Activated naive CD4-positive, alpha-beta T cell treated with anti-CD3 and anti-CD28 coated beads for 36 hours (primary cell): ENCODE measurements around the gene NRXN3. TPM values are rescaled to one million over a fixed set of nuclear protein-coding genes. Genes with fewer than 3 reads are reported as not detected.

ENCODE experiments used
- CTCF ChIA-PET: fragments of 350-600 bp; sonication (Branson Sonifier 250); formaldehyde crosslinking; loops from one replicate; lab custom pipeline; 2021; ENCODE audit warnings: antibody characterized with exemption; lab: Charles Lee
- DNase-seq: peaks from one replicate; pipeline ENCODE4 v3.0.0-alpha.2; 2020
- H3K27ac Mint-ChIP-seq: one replicate; pipeline ENCODE4 v1.8.0; 2021; ENCODE audit warnings: mild to moderate bottlenecking, mixed read lengths
- H3K27me3 Mint-ChIP-seq: one replicate; pipeline ENCODE4 v1.8.0; 2021; ENCODE audit warnings: low read depth, mixed read lengths
- H3K36me3 Mint-ChIP-seq: one replicate; pipeline ENCODE4 v1.8.0; 2021; ENCODE audit warnings: low read depth, mixed read lengths
- H3K4me1 Mint-ChIP-seq: one replicate; pipeline ENCODE4 v1.8.0; 2021; ENCODE audit warnings: low read depth, mixed read lengths
- H3K4me3 Mint-ChIP-seq: one replicate; pipeline ENCODE4 v1.8.0; 2021; ENCODE audit warnings: mild to moderate bottlenecking, moderate library complexity, mixed read lengths
- H3K9me3 Mint-ChIP-seq: one replicate; pipeline ENCODE4 v1.8.0; 2021; ENCODE audit warnings: mixed read lengths
- intact Hi-C: fragments of 100-400 bp; cut with micrococcal nuclease; formaldehyde crosslinking; loops from one replicate; pipeline ENCODE4 v1.15.1; 2023
- total RNA-seq, 2 experiments: library from RNA; stranded (reverse); gene quantifications; one replicate each; pipeline ENCODE4 v1.2.3, GENCODE V29; 2021

Gene NRXN3
- total RNA-seq, 2 experiments from 2014 or later: not detected

DNA sequence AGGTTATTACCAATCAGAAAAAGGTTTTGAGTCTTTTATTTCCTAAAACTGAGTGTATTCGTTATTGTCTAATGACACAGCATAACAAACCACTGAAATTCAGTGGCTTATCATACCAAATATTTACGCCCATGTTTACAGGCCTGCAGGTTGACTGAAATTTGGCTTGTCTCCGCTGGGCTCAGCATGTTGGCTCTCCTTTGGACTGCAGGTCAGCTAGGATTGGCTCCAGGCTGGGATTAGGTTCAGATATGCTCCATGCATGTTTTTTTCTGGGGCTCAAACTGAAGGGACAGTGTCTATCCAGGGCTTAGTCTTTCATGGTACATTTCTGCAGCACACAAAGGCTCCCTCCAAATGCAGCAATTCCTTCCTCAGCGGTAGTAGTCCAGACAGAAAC, 1471.2 kb downstream of the NRXN3 start:
- CTCF ChIA-PET: no interaction called here
- intact Hi-C loops: no loop called here
- Mint-ChIP-seq H3K4me3 (no peak overlapping the region), H3K27me3 (no peaks in the 10 kb centered on the region), H3K27ac (no peak overlapping the region), H3K4me1 (no peaks in the 10 kb centered on the region), H3K9me3 (no peaks in the 10 kb centered on the region), H3K36me3 (no peaks in the 10 kb centered on the region)
- no peak for DNase-seq

DNA sequence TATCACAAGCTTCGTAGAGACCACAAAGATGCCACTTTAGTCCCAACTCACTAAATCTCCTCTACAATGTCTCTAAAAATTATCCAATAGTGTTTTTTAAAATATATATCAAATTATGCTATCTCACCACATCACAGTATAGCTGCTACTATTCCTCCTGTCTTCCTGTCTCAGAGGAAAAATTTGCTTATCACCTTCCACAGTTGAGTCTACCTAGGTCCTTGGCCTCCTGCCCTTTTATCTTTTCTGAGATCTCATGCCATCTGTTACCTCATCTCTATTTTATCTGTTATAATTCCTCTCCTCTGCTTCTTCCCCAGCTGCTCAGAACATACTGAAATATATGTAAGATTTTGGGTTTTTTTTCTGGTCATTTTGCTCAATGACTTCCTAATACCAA, 1473.0 kb downstream of the NRXN3 start:
- no peak overlapping the region for H3K27ac Mint-ChIP-seq
- DNase-seq: no peak
- H3K27me3 Mint-ChIP-seq: no peaks in the 10 kb centered on the region
- CTCF ChIA-PET: no interaction called here
- intact Hi-C loops: no loop called here
- no peaks in the 10 kb centered on the region for H3K4me1 Mint-ChIP-seq
- no peaks in the 10 kb centered on the region for H3K36me3 Mint-ChIP-seq
- H3K4me3 Mint-ChIP-seq: no peak overlapping the region
- no peaks in the 10 kb centered on the region for H3K9me3 Mint-ChIP-seq

DNA sequence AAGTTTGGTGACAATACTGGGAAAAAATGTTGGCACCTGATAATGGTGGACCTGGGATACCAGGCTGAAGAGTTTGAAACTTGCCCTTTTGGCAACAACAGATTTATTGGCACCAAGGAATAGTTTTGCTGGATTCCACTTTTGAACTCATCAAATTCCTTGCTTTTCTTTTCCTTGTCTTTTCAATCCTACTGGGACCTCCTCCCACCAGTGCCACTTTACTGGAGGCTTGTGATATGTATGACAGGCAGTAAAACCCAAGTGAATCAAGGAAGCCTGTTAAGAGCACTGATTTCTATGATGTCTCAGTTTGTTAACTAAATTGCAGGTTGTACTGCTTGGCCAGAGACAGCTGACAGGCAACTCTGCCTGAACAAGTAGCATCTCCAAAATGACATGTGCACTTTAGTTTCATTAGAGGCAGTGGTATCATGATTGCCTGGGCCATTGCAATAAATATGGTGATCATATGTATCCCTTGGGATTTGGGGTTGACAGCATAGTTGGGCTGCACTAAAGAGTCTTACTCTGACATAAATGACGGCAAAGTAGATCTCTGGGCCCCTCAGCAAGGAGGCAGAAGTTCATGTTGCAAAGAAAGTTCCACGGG, 1475.7 kb downstream of the NRXN3 start:
- CTCF ChIA-PET: no interaction called here
- no peaks in the 10 kb centered on the region for H3K36me3 Mint-ChIP-seq
- no peaks in the 10 kb centered on the region for H3K4me1 Mint-ChIP-seq
- no peak overlapping the region for H3K27ac Mint-ChIP-seq
- no peak overlapping the region for H3K4me3 Mint-ChIP-seq
- no peaks in the 10 kb centered on the region for H3K9me3 Mint-ChIP-seq
- no peak for DNase-seq
- intact Hi-C loops: no loop called here
- no peaks in the 10 kb centered on the region for H3K27me3 Mint-ChIP-seq

DNA sequence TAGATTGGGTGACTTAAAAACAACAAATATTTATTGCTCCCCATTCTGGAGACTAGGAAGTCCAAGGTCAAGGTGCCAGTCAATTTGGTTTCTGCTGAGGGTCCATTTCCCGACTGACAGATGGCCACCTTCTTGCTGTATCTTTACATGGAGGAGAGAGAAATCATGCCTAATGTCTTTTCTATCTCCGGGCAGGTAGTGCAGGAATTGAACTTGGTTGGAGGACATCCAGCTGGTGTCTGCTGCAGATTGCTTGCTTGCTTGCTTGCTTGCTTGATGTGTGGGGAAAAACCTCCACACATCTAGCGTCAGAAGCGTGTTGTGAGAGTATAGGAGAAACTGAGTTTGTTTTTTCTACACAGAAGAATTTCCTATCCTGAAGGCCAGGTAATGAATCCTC, 1479.7 kb downstream of the NRXN3 start:
- Mint-ChIP-seq H3K4me1 (no peaks in the 10 kb centered on the region), H3K27ac (no peak overlapping the region), H3K36me3 (no peaks in the 10 kb centered on the region), H3K9me3 (peaks cover 2% of the 10 kb centered on the region), H3K27me3 (no peaks in the 10 kb centered on the region), H3K4me3 (no peak overlapping the region)
- DNase-seq: no peak
- CTCF ChIA-PET: no interaction called here
- intact Hi-C loops: no loop called here

DNA sequence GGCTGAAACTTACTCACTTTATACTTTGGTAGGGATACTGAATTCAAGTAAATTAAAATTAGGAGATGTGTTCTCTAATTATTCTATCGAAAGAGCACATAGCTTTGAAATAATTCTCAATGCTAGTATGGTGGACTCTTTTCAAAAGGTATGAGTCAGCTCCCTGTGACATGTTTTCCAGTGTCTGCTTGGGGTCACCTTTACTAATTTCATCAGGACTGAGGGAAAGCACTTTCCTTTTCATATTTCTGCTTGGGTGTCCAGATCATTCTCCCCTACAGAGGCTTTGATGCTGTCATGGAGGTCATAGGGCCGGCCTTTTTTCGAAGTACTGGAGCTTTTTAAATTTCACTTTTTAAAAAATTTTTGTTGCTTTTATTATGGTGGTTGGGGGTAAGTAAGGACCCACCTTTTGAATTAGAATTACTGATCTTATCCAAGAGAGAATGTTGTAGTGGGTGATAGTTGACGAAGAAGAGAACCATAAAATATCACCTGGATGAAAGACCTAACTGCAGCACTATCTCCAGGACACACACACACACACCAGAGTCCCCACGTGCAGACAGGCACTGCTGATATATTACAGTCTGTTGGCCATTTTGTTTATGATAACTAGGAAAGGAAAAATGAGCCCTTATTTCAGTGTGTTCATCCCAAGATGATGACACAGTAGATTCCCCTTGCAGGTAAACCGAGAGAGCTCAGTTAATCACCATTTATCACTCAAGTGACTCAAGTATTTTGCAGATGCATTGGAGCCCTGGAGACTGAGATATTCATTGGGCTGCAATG, 1482.5 kb downstream of the NRXN3 start:
- Mint-ChIP-seq H3K27ac (no peak overlapping the region), H3K27me3 (no peaks in the 10 kb centered on the region), H3K4me1 (no peaks in the 10 kb centered on the region), H3K36me3 (no peaks in the 10 kb centered on the region), H3K4me3 (no peak overlapping the region), H3K9me3 (peaks cover 2% of the 10 kb centered on the region)
- no peak for DNase-seq
- CTCF ChIA-PET: interaction anchor here (0.6 kb wide), 1 partner anchor 383 kb away, joined by 3 read pairs; no protein-coding TSS in a partner anchor
- intact Hi-C loops: no loop called here

DNA sequence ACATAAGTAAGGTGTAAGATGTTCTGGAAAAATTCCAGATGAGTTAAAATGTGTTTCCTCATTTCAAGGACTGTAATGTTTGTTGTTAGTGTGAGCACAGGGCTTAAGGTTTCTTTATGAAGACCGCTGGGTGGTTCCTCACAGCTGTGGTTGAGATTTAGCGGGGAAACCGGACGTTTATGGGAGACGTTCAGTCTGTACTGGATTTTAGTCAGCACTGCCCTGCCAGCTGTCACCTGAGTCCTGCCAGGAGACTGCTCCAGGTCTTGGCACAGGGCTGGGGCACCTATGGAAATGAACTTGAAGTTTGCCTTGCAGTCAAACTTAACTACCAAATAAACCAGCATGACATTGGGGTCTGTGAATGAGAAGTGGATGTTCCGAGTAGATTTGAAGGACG, 1485.9 kb downstream of the NRXN3 start:
- CTCF ChIA-PET: no interaction called here

DNA sequence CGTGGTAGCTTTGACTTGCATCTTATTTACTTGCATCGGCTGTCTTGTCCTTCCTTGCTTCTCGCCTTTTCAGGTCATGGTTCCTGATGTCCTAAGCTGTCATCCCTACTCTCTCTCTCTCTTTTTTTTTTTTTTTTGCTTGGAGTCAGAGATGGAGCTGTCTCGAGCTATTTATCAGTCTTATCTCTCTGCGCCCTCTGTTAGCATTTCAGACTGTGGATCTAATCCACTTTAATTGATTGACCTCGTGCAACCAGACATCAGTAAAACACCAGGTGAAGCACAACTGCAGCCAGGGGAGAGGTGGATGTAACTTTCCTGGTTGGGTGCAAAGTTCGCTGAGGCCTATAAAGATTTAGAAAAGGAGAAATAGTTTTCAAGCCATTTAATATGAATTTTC, 1486.3 kb downstream of the NRXN3 start:
- H3K27ac Mint-ChIP-seq: no peak overlapping the region
- peaks cover 2% of the 10 kb centered on the region for H3K9me3 Mint-ChIP-seq
- no peak for DNase-seq
- no peaks in the 10 kb centered on the region for H3K36me3 Mint-ChIP-seq
- intact Hi-C loops: no loop called here
- no peaks in the 10 kb centered on the region for H3K4me1 Mint-ChIP-seq
- CTCF ChIA-PET: no interaction called here
- H3K27me3 Mint-ChIP-seq: no peaks in the 10 kb centered on the region
- no peak overlapping the region for H3K4me3 Mint-ChIP-seq

More for the DNA sequence above, 1485.9 kb downstream of the NRXN3 start:
- Mint-ChIP-seq H3K4me3 (no peak overlapping the region), H3K27ac (no peak overlapping the region), H3K36me3 (no peaks in the 10 kb centered on the region), H3K9me3 (peaks cover 2% of the 10 kb centered on the region), H3K27me3 (no peaks in the 10 kb centered on the region), H3K4me1 (no peaks in the 10 kb centered on the region)
- no peak for DNase-seq
- intact Hi-C loops: no loop called here

DNA sequence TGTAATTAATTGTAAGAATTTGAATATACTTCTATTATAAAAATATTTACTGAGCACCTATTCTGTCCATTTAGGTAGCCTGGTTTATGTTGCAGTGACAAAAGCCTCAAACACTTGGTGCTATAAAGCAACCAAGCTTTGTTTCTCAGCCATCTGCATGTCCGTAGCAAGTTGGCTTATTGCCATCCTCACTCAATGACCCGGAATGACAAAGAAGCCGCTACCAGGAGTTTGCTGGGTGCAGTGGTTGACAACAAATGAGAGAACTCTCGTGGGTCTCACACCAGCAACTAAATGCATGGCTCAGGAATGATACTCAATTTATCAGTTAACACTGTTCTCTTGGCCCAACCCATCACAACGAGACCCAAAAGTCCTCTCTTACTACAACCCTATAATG, 1488.0 kb downstream of the NRXN3 start:
- DNase-seq: no peak
- no peak overlapping the region for H3K27ac Mint-ChIP-seq
- H3K9me3 Mint-ChIP-seq: no peaks in the 10 kb centered on the region
- H3K4me3 Mint-ChIP-seq: no peak overlapping the region
- CTCF ChIA-PET: no interaction called here
- no peaks in the 10 kb centered on the region for H3K4me1 Mint-ChIP-seq
- intact Hi-C loops: no loop called here
- no peaks in the 10 kb centered on the region for H3K36me3 Mint-ChIP-seq
- no peaks in the 10 kb centered on the region for H3K27me3 Mint-ChIP-seq

DNA sequence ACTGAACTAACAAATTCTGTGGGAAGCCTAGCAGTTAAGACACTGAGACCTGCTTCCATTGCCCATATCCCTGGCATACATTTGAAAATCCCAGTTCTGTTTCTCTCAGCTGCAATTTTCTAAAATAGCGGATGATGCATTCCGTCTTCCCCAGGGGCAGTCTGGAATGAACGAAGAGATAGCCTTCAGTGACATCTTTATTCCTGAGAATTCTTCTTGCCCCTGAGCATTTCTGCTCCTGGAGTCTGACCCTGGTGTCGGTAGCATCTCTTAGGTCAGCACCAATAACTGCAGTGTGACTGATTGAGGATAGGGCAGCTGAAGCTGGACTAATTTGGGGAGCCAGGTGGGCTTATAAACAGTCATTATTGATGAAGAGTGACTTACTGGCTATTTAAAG, 1488.6 kb downstream of the NRXN3 start:
- DNase-seq: no peak
- H3K36me3 Mint-ChIP-seq: no peaks in the 10 kb centered on the region
- intact Hi-C loops: no loop called here
- H3K4me3 Mint-ChIP-seq: no peak overlapping the region
- H3K27me3 Mint-ChIP-seq: no peaks in the 10 kb centered on the region
- CTCF ChIA-PET: no interaction called here
- H3K4me1 Mint-ChIP-seq: no peaks in the 10 kb centered on the region
- no peaks in the 10 kb centered on the region for H3K9me3 Mint-ChIP-seq
- H3K27ac Mint-ChIP-seq: no peak overlapping the region

DNA sequence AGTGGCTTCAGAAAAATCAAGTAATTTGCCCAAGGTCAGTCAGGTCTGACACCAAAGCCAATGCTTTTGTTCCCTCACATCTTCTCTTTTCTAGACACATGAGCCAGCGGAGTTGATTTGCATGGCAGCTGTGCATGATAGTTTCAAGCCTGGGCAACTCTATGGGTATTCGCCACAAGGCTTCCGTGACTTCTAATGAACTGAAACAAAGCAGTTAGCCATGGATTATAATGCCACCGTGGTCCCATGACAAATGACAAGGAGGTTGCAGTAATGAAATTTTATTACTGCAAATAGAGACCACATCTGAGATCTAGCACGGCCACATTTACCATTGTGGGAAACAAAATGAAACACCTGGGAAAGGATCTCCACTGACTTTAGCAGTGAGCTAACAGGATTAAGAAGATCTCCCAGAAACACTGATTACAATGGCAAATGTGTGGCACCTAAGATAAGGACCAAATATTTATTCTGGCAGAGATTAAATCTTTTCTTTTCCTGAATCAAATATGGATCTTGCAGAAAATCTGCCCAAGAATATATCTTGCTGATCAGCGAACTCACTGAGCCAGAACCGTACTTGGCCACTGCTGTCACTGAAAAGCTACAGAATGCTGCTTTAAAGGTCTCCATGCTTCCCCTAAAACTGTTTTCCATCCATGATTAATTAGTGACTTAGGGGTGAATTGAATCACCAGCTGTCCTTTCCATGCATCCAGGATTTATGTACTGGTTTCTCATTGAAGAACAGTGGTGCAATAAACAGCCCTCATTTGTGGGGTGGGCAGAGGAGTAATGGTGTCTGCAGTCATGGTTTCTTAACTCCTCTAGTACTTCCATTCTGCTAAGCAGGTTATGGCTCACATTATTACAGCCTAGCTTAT, 1490.1 kb downstream of the NRXN3 start:
- intact Hi-C loops: no loop called here
- Mint-ChIP-seq H3K4me3 (no peak overlapping the region), H3K27ac (no peak overlapping the region), H3K27me3 (no peaks in the 10 kb centered on the region), H3K36me3 (no peaks in the 10 kb centered on the region), H3K4me1 (no peaks in the 10 kb centered on the region), H3K9me3 (no peaks in the 10 kb centered on the region)
- DNase-seq: no peak
- CTCF ChIA-PET: no interaction called here

DNA sequence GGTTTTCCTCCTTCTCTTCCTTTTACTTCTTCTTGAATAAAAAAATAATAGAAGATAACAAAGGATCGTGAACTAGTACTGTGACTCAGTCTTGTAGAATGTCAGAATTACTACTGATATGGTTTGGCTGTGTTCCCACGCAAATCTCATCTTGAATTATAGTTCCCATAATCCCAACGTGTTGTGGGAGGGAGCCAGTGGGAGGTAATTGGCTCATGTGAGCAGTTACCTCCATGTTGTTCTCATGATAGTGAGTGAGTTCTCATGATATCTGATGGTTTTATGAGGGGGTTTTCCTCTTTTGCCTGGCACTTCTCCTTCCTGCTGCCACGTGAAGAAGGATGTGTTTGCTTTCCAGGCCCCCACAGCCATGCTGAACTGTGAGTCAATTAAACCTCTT, 1491.6 kb downstream of the NRXN3 start:
- no peak for DNase-seq
- intact Hi-C loops: no loop called here
- no peak overlapping the region for H3K27ac Mint-ChIP-seq
- no peaks in the 10 kb centered on the region for H3K27me3 Mint-ChIP-seq
- CTCF ChIA-PET: no interaction called here
- no peak overlapping the region for H3K4me3 Mint-ChIP-seq
- no peaks in the 10 kb centered on the region for H3K4me1 Mint-ChIP-seq
- no peaks in the 10 kb centered on the region for H3K36me3 Mint-ChIP-seq
- H3K9me3 Mint-ChIP-seq: no peaks in the 10 kb centered on the region

DNA sequence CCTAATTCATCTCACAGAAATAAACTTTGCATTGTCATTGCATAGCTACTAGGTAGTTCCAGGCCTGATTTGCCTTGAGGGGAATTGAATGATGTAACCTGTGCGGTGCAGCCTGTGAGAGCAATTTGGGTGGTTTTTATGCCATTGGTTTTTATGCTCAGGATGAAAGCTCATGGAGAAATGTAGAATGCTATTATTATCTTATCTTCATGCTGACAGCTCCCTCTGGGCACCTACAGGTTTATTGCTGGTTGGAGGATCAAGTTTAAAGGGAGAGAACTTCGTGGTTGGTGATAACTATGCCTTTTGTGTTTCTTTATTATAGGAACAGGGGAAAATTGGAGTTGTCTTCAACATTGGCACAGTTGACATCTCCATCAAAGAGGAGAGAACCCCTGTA, 1493.3 kb downstream of the NRXN3 start:
- CTCF ChIA-PET: interaction anchor here (0.6 kb wide), 1 partner anchor 554 kb away, joined by 3 read pairs; no protein-coding TSS in a partner anchor
- Mint-ChIP-seq H3K4me3 (no peak overlapping the region), H3K27me3 (no peaks in the 10 kb centered on the region), H3K27ac (no peak overlapping the region), H3K4me1 (no peaks in the 10 kb centered on the region), H3K9me3 (no peaks in the 10 kb centered on the region), H3K36me3 (no peaks in the 10 kb centered on the region)
- DNase-seq: no peak
- intact Hi-C loops: no loop called here
